Esophagus muscularis mucosa (tissue), 4 donors: ENCODE results near the gene EPC1. TPM values are rescaled to one million over a fixed set of nuclear protein-coding genes. Genes with fewer than 3 reads are reported as not detected.
"Not testable (repeated sequence)": the region's sequence is repeated elsewhere in the genome, so short reads cannot be mapped to it uniquely, and the experiment has no call there.

Experiments used
- DNase-seq: peaks from one replicate; pipeline ENCODE4 v3.0.0-alpha.2; 2017; ENCODE audit errors: extremely low spot score
- H3K27ac ChIP-seq, 4 donors: fragments of 200-600 bp; sonication (generic); replicated peaks in 1 of 4; 1 replicate in 3 of 4; 2 replicates in 1 of 4; pipeline ENCODE4 v1.5.1; 2016 to 2019; ENCODE audit warnings: mild to moderate bottlenecking in 1 of 4
- H3K27me3 ChIP-seq, 4 donors: fragments of 200-600 bp; sonication (generic); one replicate each; pipeline versions ENCODE4 v1.5.1 to v1.6.0; 2016 to 2019
- H3K36me3 ChIP-seq, 4 donors: fragments of 200-600 bp; sonication (generic); one replicate each; pipeline ENCODE4 v1.5.1; 2016 to 2019
- H3K4me1 ChIP-seq, 4 donors: fragments of 200-600 bp; sonication (generic); one replicate each; pipeline ENCODE4 v1.5.1; 2016 to 2019
- H3K4me3 ChIP-seq, 4 donors: fragments of 200-600 bp; sonication (generic); 1 replicate in 2 of 4; 2 replicates in 2 of 4; pipeline ENCODE4 v1.5.1; 2016 to 2019; ENCODE audit warnings: mild to moderate bottlenecking in 4 of 4, moderate library complexity in 1 of 4
- H3K9me3 ChIP-seq, 4 donors: fragments of 200-600 bp; sonication (generic); 1 replicate in 3 of 4; 2 replicates in 1 of 4; pipeline ENCODE4 v1.5.1; 2016 to 2019
- EP300 ChIP-seq: sonication (generic); formaldehyde crosslinking; IDR thresholded peaks from one replicate; pipeline ENCODE4 v1.6.1; 2017; ENCODE audit warnings: antibody characterized with exemption
- POLR2A ChIP-seq: fragments of 450-650 bp; IDR thresholded peaks from one replicate; pipeline ENCODE4 v1.6.1; 2017; ENCODE audit warnings: antibody characterized with exemption, moderate library complexity, mild to moderate bottlenecking, low read depth
- POLR2AphosphoS5 ChIP-seq, 2 donors: sonication (generic); formaldehyde crosslinking; IDR thresholded peaks; one replicate each; pipeline ENCODE4 v1.6.1; 2017; ENCODE audit warnings: antibody characterized with exemption in 2 of 2
- WGBS: methylation state at CpG from one replicate; pipeline ENCODE4 v1.1.5; 2018; 5-methylcytosine and 5-hydroxymethylcytosine counted together
- intact Hi-C: fragments of 100-400 bp; cut with DNase I; formaldehyde crosslinking; loops from one replicate; pipeline ENCODE4 v1.15.1; 2023
- total RNA-seq, 4 donors: library from RNA; depleted of rRNA; stranded (reverse); fragments of >200 nt; gene quantifications; one replicate each; pipeline versions ENCODE4 v1.1.0 to v1.2.1, GENCODE V29; 2016
- TF ChIP-seq, protein P1 (sequence below), 3 experiments: fragments of 200-600 bp in 2 of 3; fragments of 450-650 bp in 1 of 3; sonication (generic) in 2 of 3; IDR thresholded peaks; one replicate each; pipeline ENCODE4 v1.5.1; 2017 to 2019; ENCODE audit warnings: antibody characterized with exemption in 3 of 3, mild to moderate bottlenecking in 2 of 3, moderate library complexity in 1 of 3

The EPC1 gene
- total RNA-seq, 4 donors from 2014 or later = 23.5 to 40.4 (median 35.2) TPM

DNA sequence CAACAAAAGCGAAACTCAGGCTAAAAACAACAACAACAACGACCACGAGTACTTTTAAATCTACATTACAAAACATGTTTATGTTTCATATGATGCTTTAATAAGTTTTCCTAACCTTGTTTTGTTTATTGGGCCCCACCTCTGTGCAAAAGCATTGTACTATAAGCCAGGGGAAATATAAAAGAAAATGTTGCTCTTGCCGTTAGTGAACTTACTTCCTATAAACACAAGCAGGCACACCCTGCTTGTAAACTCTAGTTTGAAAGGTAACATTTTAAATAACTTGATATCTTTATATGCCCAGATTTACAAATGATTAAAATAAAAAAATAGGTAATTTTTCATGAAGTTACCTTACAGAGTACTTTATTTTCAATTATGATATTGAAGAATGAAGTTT is 19.2 kb upstream of the EPC1 start:
- DNase-seq = no peak
- peak overlapping the region in 1 of 4 donors; percentile 19 for H3K4me3 ChIP-seq
- no peaks in the 10 kb centered on the region for H3K36me3 ChIP-seq
- intact Hi-C loops = loop anchor here (5.0 kb wide), 1 partner anchor 109 kb away; no protein-coding TSS in a partner anchor
- no peak overlapping the region for H3K27ac ChIP-seq
- no peaks in the 10 kb centered on the region for H3K9me3 ChIP-seq
- TF ChIP-seq EP300 (no peak), POLR2AphosphoS5 (IDR thresholded peaks at IDR 0.05) (no peak), POLR2A (no peak)
- TF ChIP-seq, protein P1, sequence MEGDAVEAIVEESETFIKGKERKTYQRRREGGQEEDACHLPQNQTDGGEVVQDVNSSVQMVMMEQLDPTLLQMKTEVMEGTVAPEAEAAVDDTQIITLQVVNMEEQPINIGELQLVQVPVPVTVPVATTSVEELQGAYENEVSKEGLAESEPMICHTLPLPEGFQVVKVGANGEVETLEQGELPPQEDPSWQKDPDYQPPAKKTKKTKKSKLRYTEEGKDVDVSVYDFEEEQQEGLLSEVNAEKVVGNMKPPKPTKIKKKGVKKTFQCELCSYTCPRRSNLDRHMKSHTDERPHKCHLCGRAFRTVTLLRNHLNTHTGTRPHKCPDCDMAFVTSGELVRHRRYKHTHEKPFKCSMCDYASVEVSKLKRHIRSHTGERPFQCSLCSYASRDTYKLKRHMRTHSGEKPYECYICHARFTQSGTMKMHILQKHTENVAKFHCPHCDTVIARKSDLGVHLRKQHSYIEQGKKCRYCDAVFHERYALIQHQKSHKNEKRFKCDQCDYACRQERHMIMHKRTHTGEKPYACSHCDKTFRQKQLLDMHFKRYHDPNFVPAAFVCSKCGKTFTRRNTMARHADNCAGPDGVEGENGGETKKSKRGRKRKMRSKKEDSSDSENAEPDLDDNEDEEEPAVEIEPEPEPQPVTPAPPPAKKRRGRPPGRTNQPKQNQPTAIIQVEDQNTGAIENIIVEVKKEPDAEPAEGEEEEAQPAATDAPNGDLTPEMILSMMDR (IDR thresholded peaks at IDR 0.05) = no peak
- no peaks in the 10 kb centered on the region for H3K27me3 ChIP-seq
- peaks cover 48 to 90% (median 79%) of the 10 kb centered on the region in 4 donors for H3K4me1 ChIP-seq
- WGBS = 46% methylated on average over 4 of the region's 4 CpGs

DNA sequence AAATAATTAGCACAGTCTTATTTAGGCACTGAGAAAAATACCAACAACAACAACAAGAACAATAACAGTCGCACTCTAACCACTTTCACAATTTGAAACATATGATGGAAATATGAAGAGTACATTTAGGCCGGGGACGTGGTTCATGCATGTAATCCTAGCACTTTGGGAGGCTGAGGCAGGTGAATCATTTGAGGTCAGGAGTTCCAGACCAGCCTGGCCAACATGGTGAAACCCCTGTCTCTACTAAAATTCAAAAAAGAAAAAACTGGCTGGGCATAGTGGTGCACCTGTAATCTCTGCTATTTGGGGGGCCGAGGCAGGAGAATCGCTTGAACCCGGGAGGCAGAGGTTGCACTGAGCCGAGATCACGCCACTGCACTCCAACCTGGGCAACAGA is 18.4 kb upstream of the EPC1 start:
- peaks cover 48 to 88% (median 78%) of the 10 kb centered on the region in 4 donors for H3K4me1 ChIP-seq
- H3K27me3 ChIP-seq, H3K36me3 ChIP-seq, H3K9me3 ChIP-seq, DNase-seq, H3K4me3 ChIP-seq, H3K27ac ChIP-seq: not testable (repeated sequence)
- intact Hi-C loops = loop anchor here (5.0 kb wide), 1 partner anchor 108 kb away; no protein-coding TSS in a partner anchor
- 95% methylated on average over 8 of the region's 8 CpGs for WGBS

DNA sequence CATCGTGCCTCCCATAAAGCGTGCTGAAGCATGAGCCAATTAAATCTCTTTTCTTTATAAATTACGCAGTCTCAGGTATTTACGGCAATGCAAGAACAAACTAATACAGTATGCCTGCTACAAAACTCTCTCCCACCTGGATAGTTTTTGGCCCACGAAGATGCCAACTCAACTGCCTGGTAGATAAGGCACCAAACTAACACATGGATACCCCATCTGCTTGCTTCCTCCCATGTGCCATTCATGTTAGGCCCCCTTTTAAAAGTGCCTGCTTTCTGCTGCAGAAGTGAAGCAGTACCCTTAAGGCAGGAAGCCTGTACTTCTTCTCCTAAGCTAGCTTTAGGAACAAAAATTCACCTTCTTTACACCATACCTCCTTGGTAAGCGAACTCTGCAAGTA is 15.6 kb upstream of the EPC1 start:
- Histone ChIP-seq H3K27ac (no peak overlapping the region), H3K36me3 (no peaks in the 10 kb centered on the region), H3K4me3 (no peak overlapping the region), H3K9me3 (no peaks in the 10 kb centered on the region), H3K4me1 (peaks cover 29 to 65% (median 52%) of the 10 kb centered on the region in 4 donors), H3K27me3 (no peaks in the 10 kb centered on the region)
- 93% methylated on average over 6 of the region's 6 CpGs for WGBS
- no peak for DNase-seq
- intact Hi-C loops = no loop called here
- TF ChIP-seq POLR2A (no peak), EP300 (no peak), POLR2AphosphoS5 (IDR thresholded peaks at IDR 0.05) (no peak)
- TF ChIP-seq, protein P1 (IDR thresholded peaks at IDR 0.05) = no peak

DNA sequence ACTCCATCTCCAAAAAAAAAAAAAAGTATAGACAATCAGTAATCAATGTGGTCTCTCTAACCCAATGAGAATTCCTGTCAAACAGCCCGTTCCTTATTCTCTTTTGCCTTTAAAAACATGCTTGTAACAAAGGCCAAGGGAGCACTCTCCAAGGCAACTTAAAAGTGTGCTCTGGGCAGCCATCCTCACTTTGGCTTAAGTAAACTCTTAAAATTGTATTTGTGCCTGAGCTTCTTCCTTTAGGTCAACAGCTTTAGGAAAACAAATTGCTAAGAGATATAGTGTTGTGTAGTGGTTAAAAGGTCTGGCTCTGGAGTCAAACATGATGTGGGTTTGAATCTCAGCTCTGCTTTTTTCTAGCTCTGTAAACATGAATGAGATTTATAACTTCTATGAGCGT is 13.9 kb upstream of the EPC1 start:
- Histone ChIP-seq H3K9me3 (no peaks in the 10 kb centered on the region), H3K27ac (no peak overlapping the region), H3K4me1 (peaks cover 21 to 65% (median 49%) of the 10 kb centered on the region in 4 donors), H3K27me3 (no peaks in the 10 kb centered on the region), H3K36me3 (no peaks in the 10 kb centered on the region), H3K4me3 (no peak overlapping the region)
- DNase-seq = no peak
- TF ChIP-seq POLR2A (no peak), POLR2AphosphoS5 (IDR thresholded peaks at IDR 0.05) (no peak), EP300 (no peak)
- TF ChIP-seq, protein P1 (IDR thresholded peaks at IDR 0.05) = no peak
- intact Hi-C loops = no loop called here
- WGBS = 76% methylated on average over 2 of the region's 2 CpGs

DNA sequence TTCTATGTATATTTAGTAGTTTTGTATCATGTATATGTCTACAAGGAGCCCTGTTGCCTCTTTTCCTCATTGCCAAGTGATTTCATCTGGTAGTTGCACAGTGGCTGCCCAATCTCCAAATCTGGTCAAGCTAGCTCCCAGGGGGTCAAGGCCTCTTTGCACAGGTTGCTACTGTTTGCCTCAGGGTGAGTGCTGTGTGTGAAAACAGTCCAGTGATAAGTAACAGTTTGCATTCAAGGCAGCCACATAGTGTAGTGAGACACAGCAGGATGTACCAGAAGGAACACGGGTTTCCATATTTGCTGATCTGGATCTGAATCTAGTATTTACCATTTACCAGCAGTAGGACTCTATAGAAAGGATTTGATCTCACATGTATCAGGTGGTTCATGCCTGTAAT is 13.3 kb upstream of the EPC1 start:
- H3K27me3 ChIP-seq = no peaks in the 10 kb centered on the region
- H3K9me3 ChIP-seq = no peaks in the 10 kb centered on the region
- TF ChIP-seq POLR2A (no peak), POLR2AphosphoS5 (IDR thresholded peaks at IDR 0.05) (no peak), EP300 (no peak)
- TF ChIP-seq, protein P1 (IDR thresholded peaks at IDR 0.05) = no peak
- H3K27ac ChIP-seq = no peak overlapping the region
- no peak overlapping the region for H3K4me3 ChIP-seq
- no peaks in the 10 kb centered on the region for H3K36me3 ChIP-seq
- DNase-seq = no peak
- intact Hi-C loops = no loop called here
- peaks cover 21 to 61% (median 47%) of the 10 kb centered on the region in 4 donors for H3K4me1 ChIP-seq
- 100% methylated on average over 1 of the region's 1 CpG for WGBS
